C4-2B (cell line): ENCODE results near the gene ORMDL1.

Experiments used
- H3K27ac ChIP-seq: fragments of 450-650 bp; 2 replicates; pipeline ENCODE4 v1.5.1; 2017
- ZFX ChIP-seq: fragments of 450-650 bp; IDR thresholded peaks from 2 replicates; pipeline ENCODE4 v1.6.1; 2017
- TF ChIP-seq, protein P1 (sequence below): fragments of 450-650 bp; conservative IDR thresholded peaks from 2 replicates; pipeline ENCODE4 v1.5.1; 2017; ENCODE audit warnings: mild to moderate bottlenecking

ORMDL1 gene

DNA sequence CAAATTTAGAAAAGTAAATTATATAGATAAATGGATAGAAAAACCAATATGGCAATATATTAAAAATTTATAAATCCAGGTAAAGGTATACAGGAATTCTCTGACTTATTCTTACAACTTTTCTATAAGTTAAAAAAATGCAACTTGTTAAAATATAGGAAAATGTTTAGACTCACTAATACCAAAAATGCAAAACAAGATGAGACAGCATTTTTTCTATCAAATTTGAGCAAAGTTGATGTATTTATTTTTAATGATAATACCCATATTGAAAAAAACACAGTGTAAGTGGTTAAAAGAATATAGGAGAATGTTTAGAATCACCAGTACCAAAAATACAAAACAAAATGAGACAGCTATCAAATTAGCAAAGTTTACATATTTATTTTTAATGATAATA, 57.3 kb downstream of the ORMDL1 start:
- TF ChIP-seq, protein P1, sequence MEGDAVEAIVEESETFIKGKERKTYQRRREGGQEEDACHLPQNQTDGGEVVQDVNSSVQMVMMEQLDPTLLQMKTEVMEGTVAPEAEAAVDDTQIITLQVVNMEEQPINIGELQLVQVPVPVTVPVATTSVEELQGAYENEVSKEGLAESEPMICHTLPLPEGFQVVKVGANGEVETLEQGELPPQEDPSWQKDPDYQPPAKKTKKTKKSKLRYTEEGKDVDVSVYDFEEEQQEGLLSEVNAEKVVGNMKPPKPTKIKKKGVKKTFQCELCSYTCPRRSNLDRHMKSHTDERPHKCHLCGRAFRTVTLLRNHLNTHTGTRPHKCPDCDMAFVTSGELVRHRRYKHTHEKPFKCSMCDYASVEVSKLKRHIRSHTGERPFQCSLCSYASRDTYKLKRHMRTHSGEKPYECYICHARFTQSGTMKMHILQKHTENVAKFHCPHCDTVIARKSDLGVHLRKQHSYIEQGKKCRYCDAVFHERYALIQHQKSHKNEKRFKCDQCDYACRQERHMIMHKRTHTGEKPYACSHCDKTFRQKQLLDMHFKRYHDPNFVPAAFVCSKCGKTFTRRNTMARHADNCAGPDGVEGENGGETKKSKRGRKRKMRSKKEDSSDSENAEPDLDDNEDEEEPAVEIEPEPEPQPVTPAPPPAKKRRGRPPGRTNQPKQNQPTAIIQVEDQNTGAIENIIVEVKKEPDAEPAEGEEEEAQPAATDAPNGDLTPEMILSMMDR, result no peak
- no peak for TF ChIP-seq ZFX
- no peak overlapping the region for H3K27ac ChIP-seq

DNA sequence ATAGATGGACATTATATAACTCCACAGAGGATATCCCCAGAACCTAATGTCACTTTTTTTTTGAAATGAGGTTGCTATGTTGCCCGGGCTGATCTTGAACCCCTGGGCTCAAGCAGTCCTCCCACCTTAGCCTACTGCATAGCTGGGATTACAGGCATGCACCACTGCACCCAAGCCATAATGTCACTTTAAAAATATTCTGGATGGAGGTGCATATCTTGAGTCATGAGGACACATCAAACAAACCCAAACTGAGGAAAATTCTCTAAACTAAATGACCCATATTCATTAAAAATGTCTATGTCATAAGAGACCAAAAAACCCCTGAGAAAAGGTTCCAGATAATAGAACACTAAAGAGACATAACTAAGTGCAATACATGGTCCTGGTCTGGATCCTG, 57.9 kb downstream of the ORMDL1 start:
- H3K27ac ChIP-seq, result no peak overlapping the region
- no peak for TF ChIP-seq ZFX
- TF ChIP-seq, protein P1, result no peak

DNA sequence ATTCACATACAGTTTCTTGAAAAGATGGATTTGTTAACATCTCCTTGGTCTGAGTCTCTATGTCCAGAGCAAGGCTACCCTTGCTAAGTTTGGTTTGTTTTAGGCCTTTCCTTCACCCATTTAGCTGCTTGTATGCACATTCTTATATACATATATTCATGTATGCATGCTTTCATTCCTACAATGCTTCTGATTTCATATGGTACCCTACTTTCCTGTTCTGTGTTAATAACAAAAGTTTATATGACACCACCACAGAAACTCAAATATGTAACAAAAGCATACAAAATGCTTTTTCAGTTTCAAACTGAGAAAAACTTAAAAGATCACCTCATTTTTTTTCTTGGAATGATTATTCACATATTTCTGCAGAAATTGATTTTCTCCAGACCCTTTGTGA, 60.9 kb downstream of the ORMDL1 start:
- TF ChIP-seq, protein P1, result no peak
- no peak for TF ChIP-seq ZFX
- H3K27ac ChIP-seq, result no peak overlapping the region
